Measurements from ENCODE around the gene KCTD13. TPM values are rescaled to one million over a fixed set of nuclear protein-coding genes. Genes with fewer than 3 reads are reported as not detected.

Gene KCTD13
- total RNA-seq = 2.9 and 7.9 TPM in 2 replicates

GRCh38 chr16:29925781-29926710 is at the start of gene KCTD13:
Gene KCTD13 (minus strand): TSS chr16:29926226. CDS start chr16:29926033, 193 bp downstream.

GRCh38 chr16:29973384-29974246 is 47.6 kb upstream of the KCTD13 start, which contains the start of gene TAOK2:
Gene TAOK2 (plus strand): TSS chr16:29973868. CDS start chr16:29977773, 3,905 bp downstream.

GRCh38 chr16:29961479-29962343 is 35.7 kb upstream of the KCTD13 start, which contains the start of gene TMEM219:
Gene TMEM219 (plus strand): TSS chr16:29962079. CDS start chr16:29963144, 1,065 bp downstream.

GRCh38 chr16:29900102-29900887 is 25.7 kb downstream of the KCTD13 start, which contains the start of gene ASPHD1:
Gene ASPHD1 (plus strand): TSS chr16:29900488. CDS start chr16:29900972, 484 bp downstream.

GRCh38 chr16:29899516-29900101 is 26.4 kb downstream of the KCTD13 start, which contains the start of gene SEZ6L2:
Gene SEZ6L2 (minus strand): TSS chr16:29899550. CDS start chr16:29899019, 531 bp downstream.

GRCh38 chr16:29862884-29863668 is 63.0 kb downstream of the KCTD13 start, which contains the start of gene CDIPT:
Gene CDIPT (minus strand): TSS chr16:29863226. CDS start chr16:29862857, 369 bp downstream.

Other genes with a start within 250 kb of the KCTD13 start
- gene QPRT, start 247.0 kb downstream of the KCTD13 start, total RNA-seq = 0.81 TPM in 1 of 2 replicates, not detected in the other
- gene C16orf54, start 180.2 kb downstream of the KCTD13 start, total RNA-seq = not detected in 2 replicates
- not detected in 2 replicates for gene ZG16, start 148.0 kb downstream of the KCTD13 start, total RNA-seq
- gene KIF22, start 135.5 kb downstream of the KCTD13 start, total RNA-seq = 38.6 and 60.5 TPM in 2 replicates
- gene MAZ, start 119.7 kb downstream of the KCTD13 start, total RNA-seq = 171 and 211 TPM in 2 replicates
- gene PRRT2, start 114.0 kb downstream of the KCTD13 start, total RNA-seq = 0.25 TPM in 1 of 2 replicates, not detected in the other
- 15.1 and 15.4 TPM in 2 replicates for gene PAGR1, start 110.1 kb downstream of the KCTD13 start, total RNA-seq
- gene MVP, start 105.8 kb downstream of the KCTD13 start, total RNA-seq = 223 and 253 TPM in 2 replicates
- gene CDIPT, start 63.0 kb downstream of the KCTD13 start, total RNA-seq = 63.0 and 90.8 TPM in 2 replicates
- 0.65 and 5.9 TPM in 2 replicates for gene SEZ6L2, start 26.7 kb downstream of the KCTD13 start, total RNA-seq
- gene ASPHD1, start 25.7 kb downstream of the KCTD13 start, total RNA-seq = 0.32 and 0.63 TPM in 2 replicates
- gene TMEM219, start 35.9 kb upstream of the KCTD13 start, total RNA-seq = 52.2 and 80.0 TPM in 2 replicates
- gene TAOK2, start 47.6 kb upstream of the KCTD13 start, total RNA-seq = 98.1 and 119 TPM in 2 replicates
- 6.6 and 8.2 TPM in 2 replicates for gene HIRIP3, start 69.4 kb upstream of the KCTD13 start, total RNA-seq
- 13.9 and 20.0 TPM in 2 replicates for gene INO80E, start 70.0 kb upstream of the KCTD13 start, total RNA-seq
- 0.32 and 0.63 TPM in 2 replicates for gene DOC2A, start 84.8 kb upstream of the KCTD13 start, total RNA-seq
- not detected in 2 replicates for gene C16orf92, start 97.0 kb upstream of the KCTD13 start, total RNA-seq
- gene TLCD3B, start 105.0 kb upstream of the KCTD13 start, total RNA-seq = 0.16 TPM in 1 of 2 replicates, not detected in the other
- 249 and 321 TPM in 2 replicates for gene ALDOA, start 139.5 kb upstream of the KCTD13 start, total RNA-seq
- 205 and 215 TPM in 2 replicates for gene PPP4C, start 149.8 kb upstream of the KCTD13 start, total RNA-seq
- 0.16 and 0.19 TPM in 2 replicates for gene TBX6, start 165.7 kb upstream of the KCTD13 start, total RNA-seq
- 13.6 and 18.4 TPM in 2 replicates for gene YPEL3, start 170.0 kb upstream of the KCTD13 start, total RNA-seq
- gene GDPD3, start 187.3 kb upstream of the KCTD13 start, total RNA-seq = 0.49 and 2.5 TPM in 2 replicates
- 27.4 and 39.0 TPM in 2 replicates for gene MAPK3, start 197.0 kb upstream of the KCTD13 start, total RNA-seq